ENCODE results near the gene CD81.

DNA sequence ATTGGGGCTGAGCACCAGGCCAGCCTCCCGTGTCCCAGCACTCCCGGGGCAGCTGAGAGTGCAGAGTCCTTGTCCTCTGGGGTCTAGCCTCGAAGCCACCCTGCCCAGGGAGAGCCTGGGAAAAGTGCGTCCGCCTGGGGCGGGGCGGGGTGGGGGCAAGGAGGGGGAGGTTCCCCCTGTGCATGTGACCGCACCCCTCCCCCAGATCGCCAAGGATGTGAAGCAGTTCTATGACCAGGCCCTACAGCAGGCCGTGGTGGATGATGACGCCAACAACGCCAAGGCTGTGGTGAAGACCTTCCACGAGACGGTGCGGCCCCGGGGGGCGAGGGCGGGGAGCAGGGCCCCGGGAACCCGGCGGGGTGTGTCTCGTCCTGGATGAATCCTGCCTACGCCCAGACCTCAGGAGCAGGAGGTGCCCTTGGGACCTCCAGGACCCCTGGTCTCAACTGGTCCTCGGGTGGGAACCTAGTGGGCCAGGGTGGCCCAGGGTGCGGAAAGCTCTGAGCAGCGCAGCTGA is 18.2 kb downstream of the CD81 start:
- TF ChIP-seq ESRRA (CRISPR knock-in tag; IDR thresholded peaks at IDR 0.05; ENCODE audit: borderline replicate concordance) (no peak), ELF4 (CRISPR knock-in tag; IDR thresholded peaks at IDR 0.05; ENCODE audit: low read depth) (no peak), SOX15 (CRISPR knock-in tag; IDR thresholded peaks at IDR 0.05) (no peak), OVOL2 (CRISPR knock-in tag; IDR thresholded peaks at IDR 0.05; ENCODE audit: borderline replicate concordance) (no peak), JUN (CRISPR knock-in tag; IDR thresholded peaks at IDR 0.05) (no peak)

Measured in WTC11 (cell line).